ENCODE data around the gene SPINT2. TPM values are rescaled to one million over a fixed set of nuclear protein-coding genes. Genes with fewer than 3 reads are reported as not detected.

The SPINT2 gene
- total and polyA plus RNA-seq, 2 of the 13 experiments (the other 11 are each of a cell fraction or from before 2014, with no cell fraction given) = 0.31 to 0.77 TPM

- TF ChIP-seq HCFC1 (IDR thresholded peaks at IDR 0.05; ENCODE audit: low read depth, low read length) (peak; percentile 80), ZMYM2 (CRISPR knock-in tag; IDR thresholded peaks at IDR 0.05) (0 out of 2 replicates have a peak, but pooled peaks have one; percentile 40), ZNF639 (CRISPR knock-in tag; conservative IDR thresholded peaks at IDR 0.05) (0 out of 2 replicates have a peak, but pooled peaks have one; percentile 31), RFXANK (CRISPR knock-in tag; IDR thresholded peaks at IDR 0.05) (peak; percentile 44; the same call in 1 of the 2 replicates), ZNF550 (CRISPR knock-in tag; IDR thresholded peaks at IDR 0.05; ENCODE audit: borderline replicate concordance) (no peak), E2F1 (CRISPR knock-in tag; IDR thresholded peaks at IDR 0.05) (peak; percentile 13; the same call in 1 of the 2 replicates), ATF1 (CRISPR knock-in tag; IDR thresholded peaks at IDR 0.05) (no peak), DNMT1 (CRISPR knock-in tag; IDR thresholded peaks at IDR 0.05) (peak; percentile 92), ZNF317 (CRISPR knock-in tag; IDR thresholded peaks at IDR 0.05) (0 out of 2 replicates have a peak, but pooled peaks have one; percentile 23), RAD21 (CRISPR knock-in tag; IDR thresholded peaks at IDR 0.05) (no peak), ZNF18 (CRISPR knock-in tag; IDR thresholded peaks at IDR 0.05; ENCODE audit: insufficient replicate concordance) (peak; percentile 73), ATF7-NPFF (CRISPR knock-in tag; IDR thresholded peaks at IDR 0.05; ENCODE audit: low read depth) (0 out of 2 replicates have a peak, but pooled peaks have one; percentile 39), ARID4A (CRISPR knock-in tag; IDR thresholded peaks at IDR 0.05; ENCODE audit: borderline replicate concordance) (peak; percentile 85), ZNF124 (CRISPR knock-in tag; IDR thresholded peaks at IDR 0.05) (0 out of 2 replicates have a peak, but pooled peaks have one; percentile 22), THAP9 (CRISPR knock-in tag; IDR thresholded peaks at IDR 0.05; ENCODE audit: borderline replicate concordance) (peak; percentile 36; the same call in 1 of the 2 replicates)
Measured at GRCh38 chr19:38224014-38224862, 40.1 kb upstream of the SPINT2 start, which contains the start of gene DPF1 (continued).
